NCI-H1105 (cell line): ENCODE results near the gene LMO7.
"Not testable (repeated sequence)": the region's sequence is repeated elsewhere in the genome, so short reads cannot be mapped to it uniquely, and the experiment has no call there.

ENCODE experiments used
- DNase-seq: peaks from one replicate; lab custom pipeline; 2025; lab: John Stamatoyannopoulos, UW

The LMO7 gene

DNA sequence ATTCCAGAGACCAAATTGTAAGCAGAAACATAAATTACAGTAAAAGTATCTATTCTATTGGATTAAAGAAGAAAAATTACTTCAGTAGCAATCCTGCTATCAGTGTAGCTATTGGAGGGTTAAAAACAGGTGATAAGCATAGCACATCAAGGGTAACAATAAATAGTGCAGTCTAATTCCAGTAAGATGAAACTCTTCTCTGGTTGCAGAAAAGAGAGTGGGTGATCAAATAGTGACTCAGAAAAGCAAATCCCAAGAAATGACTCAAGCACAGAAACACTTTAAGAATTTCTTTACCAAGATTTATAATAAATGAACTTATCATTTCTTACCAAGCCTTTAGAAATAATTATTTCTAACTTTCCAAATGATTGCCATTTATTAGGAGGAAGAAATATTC lies 135.7 kb downstream of the LMO7 start:
- no peak for DNase-seq

DNA sequence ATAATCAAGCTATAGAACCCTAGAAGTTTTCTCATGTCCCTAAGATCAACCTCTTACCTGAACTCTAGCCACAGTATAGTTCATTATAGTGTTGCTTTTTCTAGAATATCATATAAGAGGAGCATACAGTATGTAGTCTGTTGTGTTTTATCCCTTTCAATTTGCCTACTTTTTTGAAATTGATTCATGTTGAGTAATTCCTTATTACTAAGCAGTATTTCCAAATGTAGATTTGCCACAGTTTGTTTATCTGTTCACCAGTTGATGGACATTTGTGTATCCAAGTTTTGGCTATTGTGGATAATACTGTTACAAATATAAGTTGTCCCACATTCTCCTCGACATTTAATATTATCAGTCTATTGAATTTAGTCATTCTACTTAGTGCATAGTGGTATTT lies 138.0 kb downstream of the LMO7 start:
- no peak for DNase-seq

DNA sequence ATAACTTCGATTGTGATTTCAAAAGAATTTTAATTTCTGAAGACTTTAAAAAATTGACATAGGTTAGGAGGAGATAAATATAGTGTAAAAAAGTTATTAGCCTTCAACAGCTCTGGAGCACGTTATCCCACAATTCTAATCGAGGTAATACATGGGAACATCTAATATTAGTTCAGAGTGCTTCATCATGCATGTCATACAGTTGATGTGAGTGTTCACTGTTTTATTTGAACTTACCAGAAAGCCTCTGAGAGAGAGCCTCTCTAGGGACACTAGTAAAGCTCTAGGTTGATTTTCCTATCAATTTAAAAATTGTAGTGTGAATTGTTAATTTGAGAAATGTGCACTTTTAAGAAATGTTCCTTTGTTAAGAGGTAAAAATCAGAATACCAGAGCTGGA lies 140.4 kb downstream of the LMO7 start:
- DNase-seq = no peak

DNA sequence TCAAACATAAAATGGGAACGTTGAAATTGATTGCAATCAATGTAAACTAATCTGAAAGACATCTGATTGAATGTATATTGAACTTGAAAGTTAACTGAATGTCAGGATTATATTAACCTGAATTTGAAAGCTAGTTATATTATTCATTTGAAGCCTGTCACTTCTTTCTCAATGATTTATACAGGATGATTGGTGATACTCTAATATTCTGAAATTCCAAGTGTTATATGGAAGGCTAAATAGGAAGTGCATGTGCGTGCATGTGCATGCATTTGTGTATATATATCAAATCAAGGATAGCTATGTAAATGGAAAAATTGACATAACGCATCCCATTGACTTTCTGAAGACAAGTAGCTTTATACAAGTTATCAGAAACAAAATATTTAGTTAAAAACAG lies 143.3 kb downstream of the LMO7 start:
- DNase-seq = no peak

DNA sequence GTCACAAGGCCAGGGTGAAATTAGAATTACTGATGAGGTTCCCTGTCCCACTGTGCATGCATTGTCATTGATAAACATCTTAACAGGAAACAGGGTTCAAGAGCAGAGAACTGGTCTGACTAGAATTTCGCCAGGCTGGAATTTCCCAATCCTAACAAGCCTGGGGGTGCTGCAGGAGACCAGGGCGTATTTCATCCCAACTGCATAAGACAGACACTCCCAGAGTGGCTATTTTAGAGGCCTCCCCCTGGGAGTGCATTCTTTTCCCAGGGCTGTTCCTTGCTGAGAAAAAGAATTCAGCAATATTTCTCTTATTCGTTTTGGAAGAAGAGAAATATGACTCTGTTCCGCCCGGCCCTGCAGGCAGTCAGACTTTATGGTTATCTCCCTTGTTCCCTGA lies 144.0 kb downstream of the LMO7 start:
- not testable (repeated sequence) for DNase-seq

DNA sequence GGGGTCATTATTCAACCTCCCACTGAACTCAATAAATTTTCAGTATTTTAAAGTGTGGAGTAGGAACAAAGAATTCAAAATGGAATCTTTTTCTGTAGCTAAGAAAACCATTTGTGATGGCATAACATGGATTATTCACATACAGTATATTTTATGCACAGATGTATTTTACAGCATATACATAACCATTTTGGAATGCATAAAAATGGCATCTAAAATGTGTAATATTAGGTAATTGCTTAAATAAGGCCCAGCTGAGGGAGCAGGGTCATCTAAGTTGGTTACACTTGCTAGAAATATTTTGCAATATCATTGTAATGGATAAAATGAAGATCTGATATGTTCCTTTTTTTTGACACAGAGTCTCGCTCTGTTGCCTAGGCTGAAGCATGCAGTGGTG lies 146.9 kb downstream of the LMO7 start:
- no peak for DNase-seq

DNA sequence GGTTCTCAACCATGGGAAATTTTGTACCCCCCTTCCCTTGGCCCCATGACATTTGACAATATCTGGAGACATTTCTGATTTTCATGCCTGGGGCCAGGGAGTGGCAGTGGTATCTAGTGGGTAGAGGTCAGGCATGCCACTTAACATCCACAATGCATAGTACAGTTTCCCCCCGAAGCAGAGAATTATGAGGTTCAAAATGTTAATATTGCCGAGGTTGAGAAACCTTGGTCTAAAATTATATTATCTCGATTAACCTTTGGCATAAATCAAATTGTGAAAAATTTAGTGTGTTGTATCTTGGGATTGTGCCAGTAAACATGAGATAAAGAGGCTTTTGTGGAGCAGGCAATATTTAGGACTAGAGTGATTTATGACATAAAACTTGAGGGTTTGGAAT lies 147.9 kb downstream of the LMO7 start:
- DNase-seq = no peak

DNA sequence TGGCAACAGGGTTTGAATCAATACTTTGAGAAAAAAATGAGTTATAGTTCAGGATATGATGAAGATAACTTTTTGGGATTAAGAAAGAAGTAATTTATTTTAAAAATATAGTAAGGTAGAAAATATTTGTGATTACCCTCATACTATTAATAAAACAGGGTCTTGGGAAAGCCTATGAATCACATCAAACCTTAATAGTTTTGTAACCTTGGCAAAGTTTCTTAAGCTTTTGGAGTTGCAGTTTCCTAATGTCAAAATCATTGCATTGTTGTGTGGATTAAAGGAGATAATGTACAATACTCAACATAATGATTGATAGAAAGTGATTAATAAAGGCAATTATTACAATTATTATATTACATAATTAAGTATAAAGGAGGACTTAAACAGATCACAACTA lies 149.0 kb downstream of the LMO7 start:
- no peak for DNase-seq

DNA sequence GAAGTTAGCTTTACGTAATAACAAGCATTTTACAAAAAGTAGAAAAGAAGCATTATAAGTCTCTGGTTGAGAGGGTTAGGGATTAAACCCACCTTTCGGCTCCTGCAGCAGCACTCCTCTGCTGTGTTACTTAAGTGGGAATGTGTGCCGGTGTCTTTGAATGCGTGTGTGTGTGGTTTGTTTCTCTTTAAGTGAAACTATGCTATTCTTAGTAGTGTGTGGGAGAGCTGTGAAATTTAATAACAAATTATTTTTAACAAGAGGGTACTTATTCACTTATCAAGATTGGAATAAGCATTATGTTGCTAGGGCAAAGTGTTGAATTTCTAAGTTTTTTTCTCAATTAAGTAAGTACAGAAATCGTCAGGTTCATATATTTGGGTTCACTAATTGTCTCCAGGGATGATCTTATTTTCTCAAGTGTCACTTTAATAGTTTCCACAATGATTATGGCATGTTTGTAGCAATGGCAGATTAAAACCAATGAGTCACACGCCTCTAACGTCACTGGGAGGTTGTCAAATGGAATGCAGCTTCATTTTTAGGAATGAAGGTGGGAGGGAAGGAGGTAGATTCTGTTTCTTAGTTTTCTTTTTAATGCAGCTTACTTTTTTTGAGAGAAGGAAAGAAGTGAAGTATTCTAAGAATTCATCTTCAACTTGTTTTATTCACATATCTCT lies 151.3 kb downstream of the LMO7 start:
- DNase-seq = no peak

DNA sequence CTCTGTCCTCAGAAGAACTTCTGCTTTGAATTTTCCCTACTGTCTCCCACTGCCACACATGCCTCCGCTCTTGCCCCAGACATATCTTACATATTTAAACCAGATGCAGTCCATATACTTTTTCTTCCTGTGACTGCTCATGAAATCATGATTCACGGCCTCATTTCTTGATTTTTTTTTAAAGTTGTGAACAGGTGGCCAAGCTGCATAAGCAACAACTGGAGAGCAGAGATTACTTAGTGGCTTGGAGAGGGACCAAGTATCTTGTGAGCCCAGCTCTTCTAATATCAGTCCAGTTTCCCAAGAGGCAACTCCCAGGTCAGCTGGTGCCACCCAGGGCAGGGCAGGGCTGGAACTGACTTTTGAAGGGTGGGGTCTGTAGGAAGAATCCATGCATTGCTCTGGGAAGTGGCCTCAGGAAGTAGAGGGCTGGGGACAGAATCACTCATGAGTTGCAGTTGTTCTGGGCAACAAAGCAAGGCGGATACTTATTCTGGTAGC lies 152.4 kb downstream of the LMO7 start:
- DNase-seq = no peak

DNA sequence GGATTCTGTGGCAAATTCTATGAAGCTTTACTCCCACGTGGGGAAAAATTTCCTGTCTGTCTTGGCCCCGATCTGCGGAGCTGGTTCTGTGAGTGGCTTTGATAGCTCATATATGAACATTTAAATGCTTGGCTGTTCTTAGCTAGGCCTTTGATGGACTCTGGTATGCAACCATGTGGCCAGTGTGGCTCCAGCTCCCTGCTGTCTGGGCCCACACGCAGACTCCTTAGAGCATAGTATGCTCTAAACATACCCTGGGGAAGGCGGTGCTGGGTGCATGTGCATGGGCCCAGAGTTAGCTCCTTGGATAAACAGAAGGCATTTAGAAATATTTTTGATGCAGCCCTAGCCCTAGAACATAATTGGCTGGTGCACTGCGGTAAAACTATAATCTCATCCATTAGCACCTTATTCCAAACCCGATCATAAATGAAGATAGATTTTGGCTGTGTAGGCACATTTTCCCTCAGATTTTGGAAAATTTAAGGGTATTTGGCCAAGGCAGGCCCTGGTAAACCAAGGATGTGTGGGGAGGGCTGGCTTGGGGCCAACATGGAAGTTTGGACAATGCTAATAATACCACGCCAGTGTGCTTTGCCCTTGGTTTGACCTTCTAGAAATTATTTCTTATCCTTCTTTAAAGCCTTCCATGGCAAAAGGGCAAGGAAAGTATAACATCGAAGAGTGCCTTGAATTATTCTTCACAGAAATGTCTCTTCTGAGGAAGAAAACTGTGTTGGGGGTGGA lies 153.5 kb downstream of the LMO7 start:
- no peak for DNase-seq

DNA sequence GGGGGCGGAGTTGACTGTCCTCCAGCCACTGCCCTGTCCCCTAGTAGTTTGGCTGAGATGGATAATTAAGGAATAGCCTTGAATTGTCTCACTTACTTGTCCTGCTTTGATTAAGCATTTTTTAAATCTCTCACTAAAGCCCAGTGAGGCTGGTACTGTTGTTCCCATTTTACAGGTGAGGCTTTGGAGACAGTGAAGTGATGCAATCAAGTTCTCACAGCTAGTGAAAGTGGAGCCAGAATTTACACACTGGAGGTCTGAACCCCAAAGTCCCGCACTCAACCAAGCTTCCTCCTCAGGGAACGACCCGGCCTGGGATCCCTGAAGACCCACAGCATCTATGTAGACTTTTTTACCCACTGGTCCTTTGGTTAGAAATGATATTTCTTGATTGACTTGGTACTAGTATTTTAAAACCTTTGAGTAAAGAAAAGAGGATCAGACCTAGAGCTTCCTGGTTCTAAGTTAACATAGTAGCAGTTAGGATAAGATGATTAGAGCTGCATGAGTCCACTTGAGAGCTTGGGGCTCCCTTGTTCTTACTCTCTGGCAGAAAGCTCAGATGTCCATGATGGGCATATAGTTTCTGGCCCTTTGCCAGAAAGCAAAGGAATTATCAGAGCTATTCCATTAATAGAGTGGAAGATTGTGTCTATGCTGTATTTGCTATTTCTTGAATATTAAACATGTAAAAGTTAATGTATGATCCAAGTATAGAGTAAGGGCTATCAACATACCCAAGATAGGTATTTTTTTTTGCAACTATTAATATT lies 154.3 kb downstream of the LMO7 start:
- DNase-seq = no peak

DNA sequence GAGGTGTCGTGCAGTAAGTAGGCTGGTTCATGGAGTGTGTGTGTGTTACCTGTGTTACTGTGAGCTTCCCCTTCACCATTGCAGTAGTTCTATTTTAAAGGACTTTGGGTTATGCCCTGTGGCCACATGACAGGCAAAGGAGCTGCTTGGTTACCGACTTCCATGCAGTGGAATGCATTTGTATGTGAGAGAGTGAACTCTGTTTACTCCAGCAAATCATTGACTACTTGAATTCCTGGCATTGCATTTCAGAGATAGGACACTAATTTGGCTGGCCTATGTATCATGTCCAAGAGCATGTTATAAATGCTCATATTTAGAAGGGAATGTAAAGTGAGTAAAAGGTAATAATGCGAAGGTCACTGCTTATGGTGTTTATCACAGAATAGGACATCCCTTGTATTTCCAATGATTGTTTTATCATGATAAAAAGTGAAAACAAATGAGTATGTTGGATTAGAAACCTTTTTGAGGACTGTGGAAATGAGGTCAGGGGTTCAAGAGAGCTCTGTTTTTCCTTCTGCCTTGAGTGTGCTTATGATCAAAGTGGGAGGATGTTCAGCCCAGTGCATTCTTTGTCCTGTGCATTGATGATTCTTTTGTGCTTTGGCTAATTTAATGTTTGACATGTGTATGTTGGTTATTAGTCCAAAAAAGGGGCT lies 156.5 kb downstream of the LMO7 start:
- DNase-seq = no peak

DNA sequence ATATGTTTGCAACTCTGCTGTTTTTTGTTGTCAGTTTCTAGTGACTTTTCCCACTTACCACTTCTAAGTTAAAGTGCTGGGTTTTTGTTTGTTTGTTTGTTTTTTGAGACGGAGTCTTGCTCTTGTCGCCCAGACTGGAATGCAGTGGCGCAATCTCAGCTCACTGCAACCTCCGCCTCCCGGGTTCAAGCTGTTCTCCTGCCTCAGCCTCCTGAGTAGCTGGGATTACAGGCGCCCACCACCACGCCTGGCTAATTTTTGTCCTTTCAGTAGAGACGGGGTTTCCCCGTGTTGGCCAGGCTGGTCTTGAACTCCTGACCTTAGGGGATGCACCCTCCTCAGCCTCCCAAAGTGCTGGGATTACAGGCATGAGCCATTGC lies 157.0 kb downstream of the LMO7 start:
- not testable (repeated sequence) for DNase-seq

DNA sequence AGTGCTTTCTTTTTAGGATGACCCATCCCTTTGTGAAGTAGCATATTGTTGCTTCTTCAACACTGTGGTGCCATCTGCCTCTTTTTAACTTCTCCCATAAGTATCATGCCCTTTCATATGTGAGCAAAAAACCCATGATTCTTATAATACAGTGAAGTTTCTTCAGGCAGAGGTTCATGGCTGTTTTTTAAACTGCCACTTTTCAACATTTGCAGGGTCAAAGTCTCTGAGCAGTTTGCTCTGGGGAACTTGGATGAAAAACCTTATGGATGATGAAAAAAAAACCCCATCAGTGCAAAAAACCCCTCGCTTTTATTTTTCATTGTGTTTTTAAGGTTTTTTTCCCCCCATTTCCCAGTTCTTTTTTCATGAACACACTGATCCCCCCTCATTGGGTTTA lies 158.5 kb downstream of the LMO7 start:
- DNase-seq = no peak

DNA sequence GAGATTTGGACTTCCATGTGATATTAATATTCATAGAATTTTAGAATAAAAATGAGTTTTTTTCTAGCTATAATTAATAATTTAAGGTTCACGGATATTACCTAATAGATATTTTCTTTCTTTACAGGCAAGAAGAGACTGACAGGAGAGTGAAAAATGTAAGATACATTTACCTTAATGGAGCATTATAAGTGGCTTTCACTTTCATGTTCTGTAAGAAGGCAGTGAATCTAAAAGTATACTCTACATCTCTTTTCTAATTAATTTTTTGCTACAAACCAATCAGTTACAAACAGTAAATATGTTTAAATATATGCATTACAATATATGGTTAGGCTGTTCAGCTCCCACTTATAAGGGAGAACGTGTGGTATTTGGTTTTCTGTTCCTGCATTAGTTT lies 159.1 kb downstream of the LMO7 start:
- no peak for DNase-seq

DNA sequence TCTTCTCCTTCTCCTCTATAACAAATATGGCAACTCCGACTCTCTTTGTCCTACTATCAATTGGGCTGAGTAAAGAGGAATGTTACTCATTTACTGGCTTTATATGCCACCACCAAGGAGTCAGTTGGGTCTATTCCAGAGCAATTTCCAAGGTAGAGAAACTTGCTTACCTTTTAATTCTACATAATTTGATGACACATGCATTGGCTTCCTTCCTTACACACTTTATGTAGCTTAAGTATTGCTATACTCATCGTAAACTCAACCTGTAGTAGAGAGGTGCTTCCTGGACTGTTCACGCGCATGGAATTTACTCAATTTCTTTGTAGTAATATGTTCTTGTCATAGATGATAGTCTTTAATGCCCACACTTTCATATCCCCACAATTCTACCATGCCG lies 160.7 kb downstream of the LMO7 start:
- DNase-seq = no peak

DNA sequence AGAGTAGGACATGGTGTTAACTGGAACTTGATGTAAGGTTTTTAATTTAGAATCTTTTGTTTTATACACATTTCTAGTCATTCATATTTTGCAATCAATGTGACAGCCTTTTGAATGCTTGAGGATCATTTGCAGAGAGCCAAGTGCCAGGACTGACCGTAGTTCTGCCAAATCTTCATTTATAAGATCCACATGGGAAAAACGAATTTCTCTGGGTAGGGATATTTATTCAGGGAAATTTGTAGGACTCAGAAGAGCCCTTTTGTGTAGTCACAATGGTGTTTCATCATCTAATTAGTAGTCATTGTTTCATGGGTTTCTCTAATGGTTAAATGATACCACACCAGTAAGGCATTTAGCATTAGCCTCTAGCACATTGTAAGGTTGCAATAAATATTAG lies 161.1 kb downstream of the LMO7 start:
- DNase-seq = no peak

DNA sequence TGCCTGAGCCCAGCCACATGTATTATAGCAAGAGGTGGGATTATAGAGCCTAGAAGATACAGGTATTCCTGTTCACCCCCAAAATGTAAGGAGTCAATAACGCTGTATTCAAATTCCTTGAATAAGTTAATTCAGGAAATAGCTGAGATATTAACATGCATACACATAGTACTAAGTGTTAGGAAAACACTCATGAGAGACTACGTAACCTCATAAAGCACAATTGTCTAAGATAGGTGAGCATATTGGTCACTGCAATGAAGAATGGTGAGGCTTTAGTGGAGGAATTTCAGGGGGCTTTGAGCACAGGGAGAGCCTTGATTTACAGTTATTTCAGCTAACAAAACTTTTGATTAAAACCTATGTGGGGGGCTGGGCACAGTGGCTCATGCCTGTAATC lies 161.6 kb downstream of the LMO7 start:
- no peak for DNase-seq

DNA sequence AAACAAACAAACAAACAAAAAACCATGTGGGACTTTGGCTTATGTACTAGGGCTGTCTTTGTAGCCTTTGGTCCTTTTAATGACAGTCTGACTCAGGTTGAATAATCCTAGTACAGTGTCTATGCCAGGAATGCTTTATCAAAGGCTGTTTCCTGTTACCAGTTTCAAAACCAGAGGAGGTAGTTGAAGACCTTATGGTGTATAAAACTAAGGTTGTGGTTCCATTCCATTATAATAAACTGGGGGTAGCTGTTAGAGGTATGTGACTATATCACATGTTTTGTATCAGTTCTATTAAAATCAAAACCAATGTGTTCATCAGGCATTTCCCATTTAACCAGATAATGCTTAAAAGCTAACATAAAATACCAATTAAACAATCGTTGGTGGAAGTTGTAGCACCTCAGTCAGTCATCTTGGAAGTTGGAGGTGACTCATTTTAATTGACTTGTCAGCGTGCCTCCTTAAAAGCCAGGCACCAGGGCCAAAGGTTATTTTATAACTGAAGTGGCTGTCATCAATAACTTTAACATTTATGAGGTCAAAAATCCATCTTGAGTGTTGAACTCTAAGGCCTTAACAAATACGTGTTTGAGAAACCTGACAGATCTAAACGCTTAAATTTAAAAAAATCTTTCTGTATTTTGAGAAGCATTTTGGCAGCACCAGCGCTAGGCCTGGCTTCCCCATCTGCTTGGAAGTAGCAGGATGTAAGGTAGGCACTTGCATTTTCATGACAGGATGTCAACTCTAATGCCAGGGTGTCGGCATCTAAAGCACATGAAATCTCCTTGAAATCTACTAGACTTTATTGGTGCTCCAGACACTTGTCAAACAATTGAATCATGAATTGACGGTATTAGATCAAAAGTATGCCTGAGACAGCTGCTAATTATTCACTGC lies 162.5 kb downstream of the LMO7 start:
- no peak for DNase-seq

DNA sequence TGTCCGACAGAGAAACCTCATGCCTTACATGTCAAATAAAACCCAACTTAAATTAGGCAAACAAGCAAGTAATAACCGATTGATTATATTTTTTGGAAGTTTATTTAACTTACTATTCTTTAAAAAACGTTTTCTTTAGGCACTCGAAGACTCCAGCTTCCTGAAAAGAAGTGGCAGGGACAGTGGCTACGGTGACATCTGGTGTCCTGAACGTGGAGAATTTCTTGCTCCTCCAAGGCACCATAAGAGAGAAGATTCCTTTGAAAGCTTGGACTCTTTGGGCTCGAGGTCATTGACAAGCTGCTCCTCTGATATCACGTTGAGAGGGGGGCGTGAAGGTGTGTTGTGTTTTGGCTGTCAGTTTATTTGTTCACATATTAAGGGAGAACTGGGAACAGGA lies 164.4 kb downstream of the LMO7 start:
- DNase-seq = no peak
